ENCODE data around the gene GABBR2.

DNA sequence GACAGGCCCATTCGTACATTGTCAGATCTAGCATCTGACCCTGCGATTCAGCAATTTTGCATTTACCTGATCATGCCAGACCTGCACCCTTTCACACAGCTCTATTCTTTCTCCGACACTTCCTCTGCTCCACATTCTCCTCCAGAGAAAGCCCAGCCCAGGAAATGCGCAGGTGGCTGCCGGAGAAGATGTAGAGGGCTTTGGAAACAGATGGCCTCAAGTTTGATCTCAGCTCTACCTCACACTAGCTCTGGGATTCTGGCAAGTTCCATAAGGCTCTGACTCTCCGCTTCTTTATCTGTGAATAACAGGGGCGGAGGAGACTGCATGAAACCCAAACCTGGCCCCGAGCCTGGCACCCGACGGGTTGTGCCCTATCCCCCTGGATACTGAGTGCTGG lies 61.5 kb downstream of the GABBR2 start:
- no peak for TF ChIP-seq GATA3 (IDR thresholded peaks at IDR 0.05; ENCODE audit: low read depth, low read length)
- no peak for TF ChIP-seq GATA2 (IDR thresholded peaks at IDR 0.05; ENCODE audit: low read depth, low read length)
